GM23248 (cell line): ENCODE data around the gene WDFY1.

Experiments
- EZH2 ChIP-seq: fragments of 200-600 bp; sonication (generic); IDR thresholded peaks from 2 replicates; pipeline ENCODE4 v1.6.1; 2018; ENCODE audit warnings: antibody characterized with exemption, mild to moderate bottlenecking; ENCODE audit not compliant: insufficient read depth, poor library complexity, severe bottlenecking
- EZH2phosphoT487 ChIP-seq: fragments of 200-600 bp; sonication (generic); IDR thresholded peaks from 2 replicates; pipeline ENCODE4 v1.6.1; 2018; ENCODE audit warnings: antibody characterized with exemption, moderate library complexity, mild to moderate bottlenecking, low read depth; ENCODE audit not compliant: insufficient read depth

GRCh38 chr2:223969315-223969714 lies 24.2 kb upstream of the WDFY1 start:
- TF ChIP-seq EZH2phosphoT487 (no peak), EZH2 (no peak)
